Gastrocnemius medialis (tissue), 4 donors: Measurements from ENCODE around the gene WWOX.

ENCODE experiments used
- CTCF ChIP-seq, 5 experiments: fragments of 450-650 bp in 3 of 5; fragments of 200-600 bp in 2 of 5; sonication (generic) in 2 of 5; IDR thresholded peaks in 4 of 5; conservative IDR thresholded peaks in 1 of 5; 1 replicate in 4 of 5; 2 replicates in 1 of 5; pipeline ENCODE4 v1.5.1; 2016 to 2019; ENCODE audit warnings: antibody characterized with exemption in 5 of 5, mild to moderate bottlenecking in 3 of 5, moderate library complexity in 3 of 5
- POLR2A ChIP-seq, 2 donors: fragments of 450-650 bp; IDR thresholded peaks; one replicate each; pipeline ENCODE4 v1.6.1; 2017; ENCODE audit warnings: antibody characterized with exemption in 2 of 2, mild to moderate bottlenecking in 2 of 2, moderate library complexity in 2 of 2

- TF ChIP-seq CTCF (IDR thresholded peaks at IDR 0.05 in 4 of 5, conservative IDR thresholded peaks at IDR 0.05 in 1 of 5) = no peak
- no peak for TF ChIP-seq POLR2A (IDR thresholded peaks at IDR 0.05)
Measured at GRCh38 chr16:78813661-78814311, 714.3 kb downstream of the WWOX start.
